Measurements from ENCODE around the gene LARP1. TPM values are rescaled to one million over a fixed set of nuclear protein-coding genes. Genes with fewer than 3 reads are reported as not detected.
"Not testable (repeated sequence)": the region's sequence is repeated elsewhere in the genome, so short reads cannot be mapped to it uniquely, and the experiment has no call there.

The LARP1 gene
- total RNA-seq, 2 experiments from 2014 or later: 201 to 208 TPM

DNA sequence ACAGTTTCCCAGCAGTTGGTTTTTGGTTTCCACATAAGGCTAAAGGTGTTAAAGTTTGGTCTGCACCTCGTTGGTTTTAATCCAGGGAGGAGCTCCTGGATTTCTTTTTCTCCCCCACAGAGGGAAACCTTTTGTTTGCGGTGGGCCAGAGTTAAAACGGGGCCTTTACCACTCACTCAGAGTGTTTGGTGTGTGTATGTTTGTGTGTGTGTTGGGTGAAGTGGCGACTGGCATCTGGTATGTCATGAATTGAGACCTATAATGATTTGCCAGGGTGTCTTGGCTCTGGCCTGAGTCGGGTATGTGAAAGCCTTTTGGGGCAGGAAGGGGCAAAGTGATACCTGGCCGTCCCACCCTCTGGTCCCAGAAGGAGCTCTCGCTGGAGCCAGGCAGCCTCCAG lies 64.4 kb downstream of the LARP1 start:
- POLR2A ChIA-PET: interaction anchor here (1.6 kb wide), 1 partner anchor 10 kb away, joined by 4 read pairs; no protein-coding TSS in a partner anchor

GRCh38 chr5:154820383-154820782 lies 65.2 kb downstream of the LARP1 start:
- POLR2A ChIA-PET: interaction anchor here (1.6 kb wide), 1 partner anchor 9 kb away, joined by 4 read pairs; no protein-coding TSS in a partner anchor
- H3K4me1 Mint-ChIP-seq (ENCODE audit: low read depth): peaks cover 38% of the 10 kb centered on the region
- ATAC-seq (no peak), DNase-seq (no peak)
- no peaks in the 10 kb centered on the region for H3K27me3 Mint-ChIP-seq (ENCODE audit: low read depth)
- H3K27ac Mint-ChIP-seq: no peak overlapping the region
- peaks cover 46% of the 10 kb centered on the region for H3K36me3 Mint-ChIP-seq (ENCODE audit: low read depth)
- CTCF ChIA-PET: no interaction called here
- no peaks in the 10 kb centered on the region for H3K9me3 Mint-ChIP-seq (ENCODE audit: insufficient read depth)
- H3K4me3 Mint-ChIP-seq: no peak overlapping the region

More for the DNA sequence above, 64.4 kb downstream of the LARP1 start:
- H3K27ac Mint-ChIP-seq: no peak overlapping the region
- no peak overlapping the region for H3K4me3 Mint-ChIP-seq
- ATAC-seq (no peak), DNase-seq (no peak)
- H3K9me3 Mint-ChIP-seq (ENCODE audit: insufficient read depth): no peaks in the 10 kb centered on the region
- peaks cover 54% of the 10 kb centered on the region for H3K36me3 Mint-ChIP-seq (ENCODE audit: low read depth)
- H3K4me1 Mint-ChIP-seq (ENCODE audit: low read depth): peaks cover 46% of the 10 kb centered on the region
- H3K27me3 Mint-ChIP-seq (ENCODE audit: low read depth): no peaks in the 10 kb centered on the region
- CTCF ChIA-PET: no interaction called here

GRCh38 chr5:154822896-154823295 lies 67.7 kb downstream of the LARP1 start:
- H3K27ac Mint-ChIP-seq: peak overlapping the region; percentile 28
- H3K4me1 Mint-ChIP-seq (ENCODE audit: low read depth): peaks cover 36% of the 10 kb centered on the region
- DNase-seq; H3K4me3 Mint-ChIP-seq; H3K9me3 Mint-ChIP-seq (ENCODE audit: insufficient read depth); CTCF ChIA-PET; ATAC-seq; POLR2A ChIA-PET; H3K27me3 Mint-ChIP-seq (ENCODE audit: low read depth): not testable (repeated sequence)
- H3K36me3 Mint-ChIP-seq (ENCODE audit: low read depth): peaks cover 31% of the 10 kb centered on the region

- ChIA-PET CTCF (no interaction called here), POLR2A (no interaction called here)
- Mint-ChIP-seq H3K9me3 (ENCODE audit: insufficient read depth) (no peaks in the 10 kb centered on the region), H3K4me1 (ENCODE audit: low read depth) (peaks cover 37% of the 10 kb centered on the region), H3K4me3 (no peak overlapping the region), H3K27ac (peak overlapping the region; percentile 28), H3K36me3 (ENCODE audit: low read depth) (peaks cover 33% of the 10 kb centered on the region), H3K27me3 (ENCODE audit: low read depth) (no peaks in the 10 kb centered on the region)
- no peak for DNase-seq
- no peak for ATAC-seq
These were observed 68.4 kb downstream of the LARP1 start for GRCh38 chr5:154823605-154824004.

DNA sequence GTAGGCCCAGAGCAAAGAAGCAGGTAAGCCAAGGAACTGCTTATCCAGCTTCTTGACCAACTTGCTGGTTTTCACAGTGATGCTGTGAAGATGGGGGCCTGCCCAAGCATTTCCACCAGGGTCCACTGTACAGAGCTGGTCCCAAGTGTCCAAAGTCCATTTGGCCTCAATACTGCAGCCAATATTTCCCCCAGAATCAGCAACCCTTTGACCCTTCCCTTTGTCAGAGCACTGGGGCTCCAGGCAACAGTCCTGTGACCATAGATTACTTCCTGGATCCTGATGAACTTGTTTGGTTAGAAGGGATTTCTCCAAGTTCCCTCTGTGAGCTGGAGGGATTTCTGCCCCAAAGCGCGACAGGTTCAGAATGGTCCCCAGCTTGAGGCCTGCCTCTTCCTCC lies 68.9 kb downstream of the LARP1 start:
- POLR2A ChIA-PET: no interaction called here

GRCh38 chr5:154829181-154829588 lies 74.0 kb downstream of the LARP1 start:
- ChIA-PET POLR2A (interaction anchor here (1.1 to 1.5 kb wide), 3 partner anchors 9 to 29 kb away, joined by 4 read pairs; partner anchors contain the start of gene CNOT8), CTCF (interaction anchor here (0.6 to 1.0 kb wide), 3 partner anchors 18 to 654 kb away, joined by 3 to 4 read pairs (median 4); no protein-coding TSS in a partner anchor)
- no peak for DNase-seq
- H3K9me3 Mint-ChIP-seq (ENCODE audit: insufficient read depth): no peaks in the 10 kb centered on the region
- no peaks in the 10 kb centered on the region for H3K27me3 Mint-ChIP-seq (ENCODE audit: low read depth)
- H3K4me3 Mint-ChIP-seq: no peak overlapping the region
- peaks cover 35% of the 10 kb centered on the region for H3K4me1 Mint-ChIP-seq (ENCODE audit: low read depth)
- H3K27ac Mint-ChIP-seq: peak overlapping the region; percentile 83
- no peak for ATAC-seq
- H3K36me3 Mint-ChIP-seq (ENCODE audit: low read depth): peaks cover 28% of the 10 kb centered on the region

More for the DNA sequence above, 68.9 kb downstream of the LARP1 start:
- no peaks in the 10 kb centered on the region for H3K9me3 Mint-ChIP-seq (ENCODE audit: insufficient read depth)
- peaks cover 36% of the 10 kb centered on the region for H3K4me1 Mint-ChIP-seq (ENCODE audit: low read depth)
- DNase-seq (no peak), ATAC-seq (no peak)
- H3K27me3 Mint-ChIP-seq (ENCODE audit: low read depth): no peaks in the 10 kb centered on the region
- peaks cover 29% of the 10 kb centered on the region for H3K36me3 Mint-ChIP-seq (ENCODE audit: low read depth)
- H3K4me3 Mint-ChIP-seq: no peak overlapping the region
- CTCF ChIA-PET: no interaction called here
- peak overlapping the region; percentile 1 for H3K27ac Mint-ChIP-seq

- Mint-ChIP-seq H3K4me3 (peak overlapping the region; percentile 18), H3K27me3 (ENCODE audit: low read depth) (no peaks in the 10 kb centered on the region), H3K27ac (peak overlapping the region; percentile 83), H3K36me3 (ENCODE audit: low read depth) (peaks cover 28% of the 10 kb centered on the region), H3K9me3 (ENCODE audit: insufficient read depth) (no peaks in the 10 kb centered on the region), H3K4me1 (ENCODE audit: low read depth) (peaks cover 40% of the 10 kb centered on the region)
- CTCF ChIA-PET: interaction anchor here (0.6 to 1.3 kb wide), 4 partner anchors 18 to 655 kb away, joined by 3 to 4 read pairs (median 4); no protein-coding TSS in a partner anchor
- DNase-seq: peak; percentile 51
- ATAC-seq: peak; percentile 63
- POLR2A ChIA-PET: interaction anchor here (1.1 to 1.5 kb wide), 3 partner anchors 10 to 29 kb away, joined by 4 read pairs; partner anchors contain the start of gene CNOT8
These were observed 74.5 kb downstream of the LARP1 start for GRCh38 chr5:154829589-154830218.

GRCh38 chr5:154830219-154830595 lies 75.0 kb downstream of the LARP1 start:
- CTCF ChIA-PET: interaction anchor here (0.9 to 1.3 kb wide), 2 partner anchors 31 to 179 kb away, joined by 3 to 4 read pairs; no protein-coding TSS in a partner anchor
- H3K36me3 Mint-ChIP-seq (ENCODE audit: low read depth): peaks cover 28% of the 10 kb centered on the region
- POLR2A ChIA-PET: interaction anchor here (1.1 to 1.5 kb wide), 3 partner anchors 10 to 28 kb away, joined by 4 read pairs; partner anchors contain the start of gene CNOT8
- no peaks in the 10 kb centered on the region for H3K27me3 Mint-ChIP-seq (ENCODE audit: low read depth)
- peaks cover 41% of the 10 kb centered on the region for H3K4me1 Mint-ChIP-seq (ENCODE audit: low read depth)
- ATAC-seq: no peak
- H3K4me3 Mint-ChIP-seq: peak overlapping the region; percentile 18
- H3K27ac Mint-ChIP-seq: peak overlapping the region; percentile 83
- no peaks in the 10 kb centered on the region for H3K9me3 Mint-ChIP-seq (ENCODE audit: insufficient read depth)
- DNase-seq: no peak

DNA sequence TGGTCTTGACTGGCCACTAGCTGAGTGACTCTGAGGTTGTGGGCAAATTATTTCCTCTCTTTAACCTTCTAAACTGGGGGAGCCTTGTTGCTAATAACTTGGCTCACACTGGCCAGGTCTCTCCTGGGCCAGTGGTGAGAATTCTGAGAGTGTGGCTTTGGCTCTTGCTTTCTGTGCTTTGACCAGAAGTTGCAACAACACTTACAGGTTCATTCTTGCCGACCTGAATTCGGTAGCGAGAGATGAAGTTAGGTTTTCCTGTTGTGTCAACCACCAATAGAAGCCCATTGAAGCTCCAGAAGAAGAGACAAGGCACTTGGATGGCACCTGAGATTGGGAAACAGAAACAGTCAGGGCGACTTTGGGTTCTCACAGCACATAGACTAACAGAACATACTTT lies 75.4 kb downstream of the LARP1 start:
- peaks cover 41% of the 10 kb centered on the region for H3K4me1 Mint-ChIP-seq (ENCODE audit: low read depth)
- H3K4me3 Mint-ChIP-seq: no peak overlapping the region
- CTCF ChIA-PET: interaction anchor here (1.3 kb wide), 1 partner anchor 30 kb away, joined by 3 read pairs; no protein-coding TSS in a partner anchor
- no peak for ATAC-seq
- H3K36me3 Mint-ChIP-seq (ENCODE audit: low read depth): peaks cover 27% of the 10 kb centered on the region
- POLR2A ChIA-PET: interaction anchor here (1.2 kb wide), 1 partner anchor 28 kb away, joined by 4 read pairs; the partner anchor contains the start of gene CNOT8
- H3K27ac Mint-ChIP-seq: peak overlapping the region; percentile 83
- DNase-seq: no peak
- no peaks in the 10 kb centered on the region for H3K9me3 Mint-ChIP-seq (ENCODE audit: insufficient read depth)
- H3K27me3 Mint-ChIP-seq (ENCODE audit: low read depth): no peaks in the 10 kb centered on the region

DNA sequence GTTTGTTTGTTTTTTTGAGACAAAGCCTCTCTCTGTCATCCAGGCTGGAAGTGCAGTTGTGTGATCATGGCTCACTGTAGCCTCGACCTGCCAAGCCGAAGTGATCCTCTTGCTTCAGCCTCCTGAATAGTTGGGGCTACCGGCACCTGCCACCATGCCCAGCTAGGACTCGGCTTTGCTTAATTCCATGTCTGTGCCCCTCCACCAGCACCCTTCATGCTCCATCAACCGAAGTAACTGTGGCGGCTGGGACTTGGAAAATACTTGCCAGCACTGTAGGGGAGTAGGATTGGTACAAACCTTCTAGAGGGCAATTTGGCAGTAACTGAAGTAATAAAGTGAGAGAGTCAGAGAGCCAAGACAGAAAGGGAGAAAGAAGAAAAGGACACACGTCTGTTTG lies 76.3 kb downstream of the LARP1 start:
- ChIA-PET POLR2A (no interaction called here), CTCF (no interaction called here)
- ATAC-seq (no peak), DNase-seq (no peak)
- Mint-ChIP-seq H3K27me3 (ENCODE audit: low read depth) (no peaks in the 10 kb centered on the region), H3K36me3 (ENCODE audit: low read depth) (peaks cover 22% of the 10 kb centered on the region), H3K4me3 (no peak overlapping the region), H3K9me3 (ENCODE audit: insufficient read depth) (no peaks in the 10 kb centered on the region), H3K27ac (peak overlapping the region; percentile 39), H3K4me1 (ENCODE audit: low read depth) (peaks cover 41% of the 10 kb centered on the region)

DNA sequence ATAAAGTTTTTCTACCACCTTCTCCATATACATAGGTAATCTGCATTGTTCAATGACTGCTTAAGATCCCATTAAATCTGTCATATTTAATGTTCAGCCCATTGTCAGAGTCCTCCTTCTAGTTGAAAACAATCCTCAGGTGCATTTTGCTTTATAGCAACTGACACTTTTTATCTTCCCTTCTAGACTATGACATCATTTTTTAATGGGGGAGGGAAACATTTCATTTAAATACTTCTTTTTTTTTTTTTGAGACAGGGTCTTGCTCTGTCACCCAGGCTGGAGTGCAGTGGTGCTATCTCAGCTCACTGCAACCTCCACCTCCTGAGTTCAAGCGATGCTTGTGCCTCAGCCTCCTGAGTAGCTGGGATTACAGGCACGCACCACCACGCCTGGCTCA lies 77.6 kb downstream of the LARP1 start:
- H3K27me3 Mint-ChIP-seq (ENCODE audit: low read depth); CTCF ChIA-PET; POLR2A ChIA-PET; ATAC-seq; H3K9me3 Mint-ChIP-seq (ENCODE audit: insufficient read depth); DNase-seq; H3K27ac Mint-ChIP-seq; H3K4me3 Mint-ChIP-seq: not testable (repeated sequence)
- Mint-ChIP-seq H3K36me3 (ENCODE audit: low read depth) (peaks cover 21% of the 10 kb centered on the region), H3K4me1 (ENCODE audit: low read depth) (peaks cover 35% of the 10 kb centered on the region)

DNA sequence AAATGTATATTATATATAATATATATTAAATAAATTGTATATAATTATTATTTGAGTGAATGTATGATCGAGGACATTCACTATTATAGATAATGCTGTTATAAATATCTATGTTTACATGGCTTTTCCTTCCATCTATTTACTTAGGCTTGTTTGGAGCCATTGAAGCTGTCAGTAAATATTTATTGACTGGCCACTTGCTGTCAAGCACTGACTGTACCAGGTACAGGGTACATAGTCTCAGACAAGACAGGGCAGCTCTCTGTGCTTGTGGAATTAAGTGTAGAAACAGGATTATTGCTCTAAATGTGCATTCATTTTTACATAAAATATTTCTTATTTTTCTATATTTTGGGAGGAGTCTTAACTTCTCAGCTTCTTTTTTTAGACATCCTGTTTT lies 78.9 kb downstream of the LARP1 start:
- DNase-seq (no peak), ATAC-seq (no peak)
- ChIA-PET POLR2A (no interaction called here), CTCF (interaction anchor here (1.8 kb wide), 1 partner anchor 184 kb away, joined by 4 read pairs; no protein-coding TSS in a partner anchor)
- Mint-ChIP-seq H3K27ac (no peak overlapping the region), H3K4me3 (no peak overlapping the region), H3K36me3 (ENCODE audit: low read depth) (peaks cover 15% of the 10 kb centered on the region), H3K4me1 (ENCODE audit: low read depth) (peaks cover 25% of the 10 kb centered on the region), H3K27me3 (ENCODE audit: low read depth) (no peaks in the 10 kb centered on the region), H3K9me3 (ENCODE audit: insufficient read depth) (no peaks in the 10 kb centered on the region)

Data from activated CD8-positive, alpha-beta T cell treated with anti-CD3 and anti-CD28 coated beads, Interleukin-2, amount 10 ng/mL, durations not matched to agents 7 days and 5 days (primary cell).